Gastroesophageal sphincter (tissue), 4 donors: Measurements from ENCODE around the gene TTC39B. TPM values are rescaled to one million over a fixed set of nuclear protein-coding genes. Genes with fewer than 3 reads are reported as not detected.
A peak's percentile ranks its signal among the peaks of the same experiment; 100 is the strongest.

ENCODE experiments used
- ATAC-seq: fragments of 150-250 bp; one replicate; pipeline ENCODE4 v1.9.1; 2016; ENCODE audit warnings: mild to moderate bottlenecking, moderate library complexity
- H3K27ac ChIP-seq, 4 donors: fragments of 200-600 bp; sonication (generic) in 3 of 4; 1 replicate in 3 of 4; 2 replicates in 1 of 4; pipeline ENCODE4 v1.5.1; 2016 to 2019
- H3K27me3 ChIP-seq: fragments of 200-600 bp; sonication (generic); one replicate; pipeline ENCODE4 v1.5.1; 2019
- H3K36me3 ChIP-seq, 2 donors: fragments of 200-600 bp; sonication (generic); one replicate each; pipeline ENCODE4 v1.5.1; 2019; ENCODE audit warnings: control low read depth in 1 of 2
- H3K4me1 ChIP-seq, 3 donors: fragments of 200-600 bp; sonication (generic); 1 replicate in 2 of 3; 2 replicates in 1 of 3; pipeline ENCODE4 v1.5.1; 2016 to 2019; ENCODE audit warnings: control low read depth in 2 of 3
- H3K4me3 ChIP-seq, 2 donors: fragments of 200-600 bp; sonication (generic); one replicate each; pipeline ENCODE4 v1.5.1; 2019; ENCODE audit warnings: mild to moderate bottlenecking in 1 of 2, moderate library complexity in 1 of 2
- H3K9me3 ChIP-seq, 3 donors: fragments of 200-600 bp; sonication (generic); one replicate each; pipeline ENCODE4 v1.5.1; 2017 to 2019; ENCODE audit warnings: control low read depth in 2 of 3
- CTCF ChIP-seq, 4 experiments: fragments of 200-600 bp in 2 of 4; fragments of 450-650 bp in 2 of 4; sonication (generic) in 1 of 4; IDR thresholded peaks; one replicate each; pipeline ENCODE4 v1.5.1; 2017 to 2019; ENCODE audit warnings: antibody characterized with exemption in 4 of 4, mild to moderate bottlenecking in 2 of 4, moderate library complexity in 2 of 4
- EP300 ChIP-seq: sonication (generic); formaldehyde crosslinking; IDR thresholded peaks from one replicate; pipeline ENCODE4 v1.6.1; 2017; ENCODE audit warnings: antibody characterized with exemption, mild to moderate bottlenecking
- POLR2A ChIP-seq, 2 donors: fragments of 450-650 bp; IDR thresholded peaks; one replicate each; pipeline ENCODE4 v1.6.1; 2017; ENCODE audit warnings: antibody characterized with exemption in 2 of 2, mild to moderate bottlenecking in 2 of 2, moderate library complexity in 1 of 2
- POLR2AphosphoS5 ChIP-seq: sonication (generic); formaldehyde crosslinking; IDR thresholded peaks from one replicate; pipeline ENCODE4 v1.6.1; 2017; ENCODE audit warnings: antibody characterized with exemption
- WGBS, 2 donors: methylation state at CpG; one replicate each; pipeline ENCODE4 v1.1.5; 2018; ENCODE audit warnings: low coverage in 1 of 2; 5-methylcytosine and 5-hydroxymethylcytosine counted together
- total RNA-seq, 4 donors: library from RNA; depleted of rRNA; stranded (reverse); fragments of >200 nt; gene quantifications; one replicate each; pipeline ENCODE4 v1.1.0, GENCODE V29; 2016

TTC39B gene
- total RNA-seq, 4 donors from 2014 or later: 9.0 to 15.4 (median 11.8) TPM

GRCh38 chr9:15249042-15249818, 57.8 kb downstream of the TTC39B start:
- WGBS, 2 donors: 43 to 47% methylated on average over 6 to 7 of the region's 7 CpGs
- ATAC-seq: no peak
- peak overlapping the region in 3 of 4 donors; percentile 27 to 49 (median 35) for H3K27ac ChIP-seq
- H3K9me3 ChIP-seq: no peaks in the 10 kb centered on the region
- no peak overlapping the region for H3K4me3 ChIP-seq
- TF ChIP-seq EP300 (no peak), POLR2A (IDR thresholded peaks at IDR 0.05) (no peak), POLR2AphosphoS5 (peak; percentile 16)
- H3K36me3 ChIP-seq: no peaks in the 10 kb centered on the region
- no peaks in the 10 kb centered on the region for H3K27me3 ChIP-seq
- peaks cover 0 to 22% (median 9%) of the 10 kb centered on the region in 3 donors for H3K4me1 ChIP-seq

- H3K27me3 ChIP-seq: no peaks in the 10 kb centered on the region
- H3K4me3 ChIP-seq: no peak overlapping the region
- H3K36me3 ChIP-seq: no peaks in the 10 kb centered on the region
- 23 to 45% methylated on average over 2 of the region's 2 CpGs for WGBS, 2 donors
- no peak for ATAC-seq
- TF ChIP-seq CTCF (IDR thresholded peaks at IDR 0.05) (no peak), EP300 (no peak), POLR2A (IDR thresholded peaks at IDR 0.05) (no peak)
- no peaks in the 10 kb centered on the region for H3K9me3 ChIP-seq
- H3K27ac ChIP-seq: no peak overlapping the region
- H3K4me1 ChIP-seq: peaks cover 0 to 28% (median 10%) of the 10 kb centered on the region in 3 donors
Measured at GRCh38 chr9:15248621-15249020, 58.4 kb downstream of the TTC39B start.

GRCh38 chr9:15248081-15248480, 58.9 kb downstream of the TTC39B start:
- H3K9me3 ChIP-seq: no peaks in the 10 kb centered on the region
- no peaks in the 10 kb centered on the region for H3K27me3 ChIP-seq
- no peak overlapping the region for H3K4me3 ChIP-seq
- peaks cover 0 to 34% (median 10%) of the 10 kb centered on the region in 3 donors for H3K4me1 ChIP-seq
- H3K36me3 ChIP-seq: no peaks in the 10 kb centered on the region
- TF ChIP-seq POLR2AphosphoS5 (no peak), POLR2A (IDR thresholded peaks at IDR 0.05) (no peak), EP300 (no peak), CTCF (IDR thresholded peaks at IDR 0.05) (no peak)
- H3K27ac ChIP-seq: no peak overlapping the region
- no peak for ATAC-seq

GRCh38 chr9:15246708-15247107, 60.3 kb downstream of the TTC39B start:
- ATAC-seq: no peak
- Histone ChIP-seq H3K36me3 (no peaks in the 10 kb centered on the region), H3K9me3 (no peaks in the 10 kb centered on the region), H3K27me3 (no peaks in the 10 kb centered on the region), H3K4me3 (no peak overlapping the region), H3K4me1 (peaks cover 0 to 38% (median 10%) of the 10 kb centered on the region in 3 donors), H3K27ac (no peak overlapping the region)
- no peak for TF ChIP-seq POLR2A (IDR thresholded peaks at IDR 0.05)
- no peak for TF ChIP-seq POLR2AphosphoS5
- no peak for TF ChIP-seq CTCF (IDR thresholded peaks at IDR 0.05)
- no peak for TF ChIP-seq EP300

GRCh38 chr9:15246243-15246642, 60.8 kb downstream of the TTC39B start:
- no peak for ATAC-seq
- Histone ChIP-seq H3K36me3 (no peaks in the 10 kb centered on the region), H3K4me3 (no peak overlapping the region), H3K9me3 (no peaks in the 10 kb centered on the region), H3K27ac (no peak overlapping the region), H3K4me1 (peaks cover 0 to 38% (median 10%) of the 10 kb centered on the region in 3 donors), H3K27me3 (no peaks in the 10 kb centered on the region)
- TF ChIP-seq CTCF (IDR thresholded peaks at IDR 0.05) (no peak), POLR2AphosphoS5 (no peak), EP300 (no peak), POLR2A (IDR thresholded peaks at IDR 0.05) (no peak)
- WGBS, 2 donors: 56% methylated on average over 1 of the region's 1 CpG; no CpG with 5 or more reads in 1 of the 2 donors
